GM12878 (cell line): ENCODE data around the gene ANO4. TPM values are rescaled to one million over a fixed set of nuclear protein-coding genes. Genes with fewer than 3 reads are reported as not detected.

Experiments
- ATAC-seq: fragments of 200-7000 bp; cut with Tn5 transposase; 3 replicates; pipeline ENCODE4 v1.9.1; 2020; ENCODE audit warnings: mild to moderate bottlenecking, moderate library complexity
- BruUV-seq: library from RNA; stranded (reverse); fragments of 400-500 nt; replicated peaks from 2 replicates; lab custom pipeline; 2021; lab: Mats Ljungman, UMichigan
- CTCF ChIA-PET: fragments of 300-600 bp; sonication (Branson Sonifier 250); formaldehyde crosslinking; extraction: SDS; loops from one replicate; lab custom pipeline; 2021; ENCODE audit warnings: inconsistent platforms; lab: Yijun Ruan, JAX
- POLR2A ChIA-PET: fragments of 350-600 bp; formaldehyde crosslinking; extraction: SDS; loops from one replicate; lab custom pipeline; 2021; ENCODE audit warnings: inconsistent platforms; lab: Charles Lee
- RAD21 ChIA-PET: fragments of 300-600 bp; sonication (Branson Sonifier 250); formaldehyde crosslinking; loops from one replicate; lab custom pipeline; 2023; ENCODE audit warnings: antibody characterized with exemption; ENCODE audit not compliant: unreplicated experiment; lab: Charles Lee
- SMC1A ChIA-PET: fragments of 300-600 bp; sonication (Branson Sonifier 250); formaldehyde crosslinking; loops from one replicate; lab custom pipeline; 2023; ENCODE audit not compliant: unreplicated experiment, uncharacterized antibody; lab: Charles Lee
- DNase-seq: peaks from one replicate; pipeline ENCODE4 v3.0.0-alpha.2; 2011; ENCODE audit warnings: low read depth, low spot score
- FAIRE-seq: peaks from 3 replicates; lab custom pipeline; 2011; peaks lifted over from hg19 to GRCh38; lab: Jason Lieb, UNC
- H2AFZ ChIP-seq: 2 replicates; pipeline ENCODE4 v1.6.0; 2011; ENCODE audit warnings: low read depth, low read length, control low read depth; ENCODE audit not compliant: control insufficient read depth
- H3K27ac ChIP-seq: 2 replicates; pipeline ENCODE4 v1.5.1; 2011; ENCODE audit warnings: control low read depth; ENCODE audit not compliant: control insufficient read depth, insufficient read depth
- H3K27me3 ChIP-seq, 2 experiments: replicated peaks in 1 of 2; 2 replicates each; pipeline versions ENCODE4 v1.6.0 to v1.6.1; 2011; ENCODE audit warnings: low read length in 1 of 2; ENCODE audit not compliant: control insufficient read depth in 2 of 2, insufficient read depth in 2 of 2
- H3K36me3 ChIP-seq, 2 experiments: 2 replicates each; pipeline ENCODE4 v1.5.1; 2011; ENCODE audit warnings: low read length in 1 of 2; ENCODE audit not compliant: control insufficient read depth in 2 of 2, insufficient read depth in 2 of 2
- H3K4me1 ChIP-seq: 2 replicates; pipeline ENCODE4 v1.6.1; 2011; ENCODE audit warnings: mild to moderate bottlenecking, low read length, moderate library complexity, mixed read lengths; ENCODE audit not compliant: control insufficient read depth, insufficient read depth
- H3K4me2 ChIP-seq: 2 replicates; pipeline ENCODE4 v1.6.0; 2011; ENCODE audit warnings: control low read depth; ENCODE audit not compliant: control insufficient read depth, insufficient read depth
- H3K4me3 ChIP-seq: fragments of 200-600 bp; sonication (generic); 2 replicates; pipeline ENCODE4 v1.5.1; 2016
- H3K79me2 ChIP-seq: 2 replicates; pipeline ENCODE4 v1.6.0; 2011; ENCODE audit warnings: low read length; ENCODE audit not compliant: control insufficient read depth, insufficient read depth
- H3K9ac ChIP-seq: 2 replicates; pipeline ENCODE4 v1.8.0; 2011; ENCODE audit warnings: low read length, control low read depth, mixed read lengths; ENCODE audit not compliant: control insufficient read depth, insufficient read depth
- H3K9me3 ChIP-seq: replicated peaks from 3 replicates; pipeline ENCODE4 v1.5.1; 2011; ENCODE audit warnings: mild to moderate bottlenecking, low read length; ENCODE audit not compliant: control insufficient read depth, insufficient read depth
- H4K20me1 ChIP-seq: 2 replicates; pipeline ENCODE4 v1.6.0; 2011; ENCODE audit not compliant: control insufficient read depth, insufficient read depth
- CEBPB ChIP-seq, 2 experiments: fragments of 150-350 bp in 1 of 2; IDR thresholded peaks; 2 replicates each; pipeline ENCODE4 v1.6.1; 2012 to 2014; ENCODE audit warnings: low read depth in 2 of 2, low read length in 2 of 2, borderline replicate concordance in 1 of 2, inconsistent platforms in 1 of 2
- FOS ChIP-seq: IDR thresholded peaks from 3 replicates; pipeline ENCODE4 v1.6.1; 2011; ENCODE audit warnings: borderline replicate concordance; ENCODE audit not compliant: insufficient read length; ENCODE audit errors: extremely low read depth
- HCFC1 ChIP-seq: fragments of 150-350 bp; IDR thresholded peaks from 2 replicates; pipeline ENCODE4 v1.6.1; 2014; ENCODE audit warnings: low read length
- MYB ChIP-seq: fragments of 150-350 bp; IDR thresholded peaks from 2 replicates; pipeline ENCODE4 v1.6.1; 2014; ENCODE audit warnings: mild to moderate bottlenecking, low read depth, low read length, borderline replicate concordance
- NR2F1 ChIP-seq: fragments of 450-650 bp; conservative IDR thresholded peaks from 2 replicates; pipeline ENCODE4 v1.6.1; 2017; ENCODE audit warnings: mild to moderate bottlenecking
- RELA ChIP-seq: fragments of 450-650 bp; IDR thresholded peaks from 2 replicates; pipeline ENCODE4 v1.8.0; 2014; ENCODE audit warnings: borderline replicate concordance; ENCODE audit not compliant: partially characterized antibody
- RELB ChIP-seq: fragments of 450-650 bp; IDR thresholded peaks from 2 replicates; pipeline ENCODE4 v1.6.1; 2017; ENCODE audit warnings: low read depth, mild to moderate bottlenecking, moderate library complexity
- TCF3 ChIP-seq: IDR thresholded peaks from 2 replicates; pipeline ENCODE4 v1.6.1; 2012; ENCODE audit warnings: low read depth, mild to moderate bottlenecking, low read length, borderline replicate concordance; ENCODE audit not compliant: insufficient read depth
- USF1 ChIP-seq: IDR thresholded peaks from 2 replicates; pipeline ENCODE4 v1.6.1; 2011; ENCODE audit warnings: borderline replicate concordance, low read depth, mild to moderate bottlenecking, moderate library complexity, mixed read lengths, low read length; ENCODE audit not compliant: insufficient read depth; ENCODE audit errors: extremely low read length
- ZBTB4 ChIP-seq: fragments of 450-650 bp; formaldehyde crosslinking; IDR thresholded peaks from 2 replicates; pipeline ENCODE4 v1.4.0; 2022; ENCODE audit warnings: mild to moderate bottlenecking, moderate library complexity
- ZNF207 ChIP-seq: fragments of 450-650 bp; IDR thresholded peaks from 2 replicates; pipeline ENCODE4 v1.6.1; 2014; ENCODE audit warnings: antibody characterized with exemption, mild to moderate bottlenecking, borderline replicate concordance
- ZNF384 ChIP-seq: IDR thresholded peaks from 2 replicates; pipeline ENCODE4 v1.6.1; 2012; ENCODE audit warnings: low read depth, mild to moderate bottlenecking, low read length, improper control_type of control experiment, borderline replicate concordance
- ZNF592 ChIP-seq: fragments of 450-650 bp; IDR thresholded peaks from 2 replicates; pipeline ENCODE4 v1.6.1; 2017; ENCODE audit warnings: mild to moderate bottlenecking, moderate library complexity
- WGBS: methylation state at CpG from one replicate; pipeline ENCODE4 v1.1.6; 2016; ENCODE audit warnings: low lambda C conversion rate; ENCODE audit not compliant: insufficient replicate concordance, insufficient coverage; ENCODE audit errors: missing lambda C conversion rate; 5-methylcytosine and 5-hydroxymethylcytosine counted together
- in situ Hi-C: fragments of 300-500 bp; cut with MboI; formaldehyde crosslinking; loops from 9 replicates; pipeline ENCODE4 v1.14.3; 2018; ENCODE audit warnings: mixed read lengths
- intact Hi-C: fragments of 100-400 bp; cut with micrococcal nuclease; formaldehyde crosslinking; loops from one replicate; pipeline ENCODE4 v1.14.2; 2022; ENCODE audit not compliant: unreplicated experiment
- polyA plus RNA-seq, 11 experiments: library from polyadenylated mRNA; depleted of rRNA in 4 of 11; unstranded in 6 of 11; stranded (reverse) in 5 of 11; fragments of >200 nt; fragmentation: Nextera tagmentation in 4 of 11; fragmentation: Illumina TruSeq in 1 of 11; extraction: Ambion mirVana in 4 of 11; extraction: Trizol in 1 of 11; gene quantifications; 1 replicate in 1 of 11; 2 replicates in 10 of 11; pipeline versions ENCODE4 v1.2.1 to v1.2.3, GENCODE V29; 2011 to 2016; ENCODE audit warnings: inconsistent platforms in 2 of 11, missing spikeins in 2 of 11, low read depth in 1 of 11
- total RNA-seq, 4 experiments: library from RNA; depleted of rRNA in 3 of 4; stranded (reverse); fragments of >200 nt in 3 of 4; fragmentation: Illumina TruSeq in 1 of 4; extraction: Trizol in 1 of 4; gene quantifications; 2 replicates each; pipeline versions ENCODE4 v1.2.1 to v1.2.3, GENCODE V29; 2013 to 2021

ANO4 gene
- total and polyA plus RNA-seq, 10 of the 15 experiments (the other 5 are each of a cell fraction or from before 2014, with no cell fraction given) = not detected

GRCh38 chr12:100967189-100967588 is 172.6 kb downstream of the ANO4 start (continued):
- TF ChIP-seq ZNF592 (no peak), ZNF207 (no peak)
- TF ChIP-seq, all 136 proteins: peak for 0

GRCh38 chr12:100970894-100971293 is 176.3 kb downstream of the ANO4 start:
- H3K4me1 ChIP-seq = no peaks in the 10 kb centered on the region
- SMC1A ChIA-PET = no interaction called here
- WGBS = 25% methylated on average over 4 of the region's 4 CpGs
- no peak overlapping the region for H3K27ac ChIP-seq
- intact Hi-C loops (no loop called here), in situ Hi-C loops (no loop called here)
- no peak overlapping the region for H3K9ac ChIP-seq
- BruUV-seq = no TSS peak
- no peak for DNase-seq
- H3K79me2 ChIP-seq = no peaks in the 10 kb centered on the region
- H4K20me1 ChIP-seq = no peaks in the 10 kb centered on the region
- RAD21 ChIA-PET = no interaction called here
- no peak for FAIRE-seq
- no peak for ATAC-seq
- no peaks in the 10 kb centered on the region for H3K9me3 ChIP-seq
- no peak overlapping the region for H3K4me3 ChIP-seq
- no peaks in the 10 kb centered on the region for H3K27me3 ChIP-seq
- no peaks in the 10 kb centered on the region for H3K36me3 ChIP-seq
- no peak overlapping the region for H3K4me2 ChIP-seq
- POLR2A ChIA-PET = no interaction called here
- no peak overlapping the region for H2AFZ ChIP-seq
- CTCF ChIA-PET = no interaction called here
- TF ChIP-seq HCFC1 = no peak
- TF ChIP-seq USF1 = no peak
- no peak for TF ChIP-seq CEBPB (IDR thresholded peaks at IDR 0.05; ENCODE audit: borderline replicate concordance in 1 of 2, low read depth in 2 of 2, low read length in 2 of 2)
- TF ChIP-seq NR2F1 = no peak
- no peak for TF ChIP-seq MYB
- no peak for TF ChIP-seq ZBTB4
- TF ChIP-seq TCF3 = no peak
- no peak for TF ChIP-seq ZNF384
- TF ChIP-seq RELB = no peak
- no peak for TF ChIP-seq RELA
- TF ChIP-seq FOS = no peak
